Transverse colon (tissue), 4 donors: Measurements from ENCODE around the gene TSN. TPM values are rescaled to one million over a fixed set of nuclear protein-coding genes. Genes with fewer than 3 reads are reported as not detected.

ENCODE experiments used
- DNase-seq: peaks from one replicate; pipeline ENCODE4 v3.0.0-alpha.2; 2019
- H3K27ac ChIP-seq, 4 donors: fragments of 200-600 bp; sonication (generic); 2 replicates each; pipeline ENCODE4 v1.5.1; 2016 to 2018; ENCODE audit warnings: inconsistent platforms in 4 of 4
- H3K27me3 ChIP-seq: fragments of 200-600 bp; sonication (generic); 2 replicates; pipeline ENCODE4 v1.5.1; 2017; ENCODE audit warnings: inconsistent platforms
- H3K36me3 ChIP-seq, 4 donors: fragments of 200-600 bp; sonication (generic); 2 replicates each; pipeline ENCODE4 v1.5.1; 2017 to 2019; ENCODE audit warnings: inconsistent platforms in 4 of 4
- H3K4me1 ChIP-seq, 4 donors: fragments of 200-600 bp; sonication (generic); 2 replicates each; pipeline ENCODE4 v1.5.1; 2017 to 2020; ENCODE audit warnings: inconsistent platforms in 4 of 4
- H3K4me3 ChIP-seq, 4 donors: fragments of 200-600 bp; sonication (generic); 1 replicate in 1 of 4; 2 replicates in 3 of 4; pipeline versions ENCODE4 v1.5.1 to v1.6.1; 2017 to 2019; ENCODE audit warnings: inconsistent platforms in 4 of 4
- H3K9me3 ChIP-seq, 2 donors: fragments of 200-600 bp; sonication (generic); 2 replicates each; pipeline ENCODE4 v1.5.1; 2017 to 2019; ENCODE audit warnings: inconsistent platforms in 2 of 2
- CTCF ChIP-seq, 5 experiments: fragments of 200-600 bp in 3 of 5; fragments of 450-650 bp in 2 of 5; sonication (generic) in 3 of 5; IDR thresholded peaks; 1 replicate in 2 of 5; 2 replicates in 3 of 5; pipeline ENCODE4 v1.5.1; 2016 to 2017; ENCODE audit warnings: antibody characterized with exemption in 5 of 5, inconsistent platforms in 3 of 5, mild to moderate bottlenecking in 2 of 5, moderate library complexity in 1 of 5
- EP300 ChIP-seq: sonication (generic); formaldehyde crosslinking; IDR thresholded peaks from one replicate; pipeline ENCODE4 v1.6.1; 2017; ENCODE audit warnings: antibody characterized with exemption, low read depth
- POLR2A ChIP-seq: fragments of 450-650 bp; IDR thresholded peaks from one replicate; pipeline ENCODE4 v1.6.1; 2016; ENCODE audit warnings: antibody characterized with exemption, mild to moderate bottlenecking, moderate library complexity
- POLR2AphosphoS5 ChIP-seq, 3 donors: sonication (generic); formaldehyde crosslinking; IDR thresholded peaks; one replicate each; pipeline ENCODE4 v1.6.1; 2016; ENCODE audit warnings: antibody characterized with exemption in 3 of 3
- WGBS, 2 donors: methylation state at CpG; one replicate each; pipeline ENCODE4 v1.1.5; 2018; ENCODE audit warnings: low coverage in 1 of 2; 5-methylcytosine and 5-hydroxymethylcytosine counted together
- in situ Hi-C, 4 donors: fragments of 200-750 bp; cut with MboI; loops; one replicate each; pipeline versions ENCODE4 v1.15.0 to v1.15.1; 2017; ENCODE audit warnings: low sequenced_read_pairs in 3 of 4, low pct_ligation_motif_present in 1 of 4, low pct_unique_long_range_greater_than_20kb in 1 of 4
- intact Hi-C: fragments of 100-400 bp; cut with DNase I; formaldehyde crosslinking; loops from one replicate; pipeline ENCODE4 v1.15.1; 2023; ENCODE audit warnings: low total_unique reads
- total RNA-seq, 4 donors: library from RNA; depleted of rRNA; stranded (reverse); fragments of >200 nt; gene quantifications; one replicate each; pipeline ENCODE4 v1.1.0, GENCODE V29; 2016

The TSN gene
- total RNA-seq, 4 donors from 2014 or later: 8.2 to 33.5 (median 23.7) TPM

GRCh38 chr2:121754851-121755236 lies 607 bp upstream of the TSN start:
- Histone ChIP-seq H3K27ac (peak overlapping the region; percentile 61 to 86 (median 80)), H3K4me1 (peaks cover 16 to 28% (median 21%) of the 10 kb centered on the region in 4 donors), H3K4me3 (peak overlapping the region; percentile 50 to 91 (median 82)), H3K9me3 (no peaks in the 10 kb centered on the region), H3K27me3 (no peaks in the 10 kb centered on the region), H3K36me3 (peaks cover 0 to 7% (median 0%) of the 10 kb centered on the region in 4 donors)
- intact Hi-C loops: loop anchor here (10.0 kb wide), 1 partner anchor 220 kb away; the partner anchor contains the start of gene RNU4ATAC
- in situ Hi-C loops: no loop called here
- no peak for DNase-seq
- WGBS, 2 donors: 1% methylated on average over 8 of the region's 8 CpGs
- no peak for TF ChIP-seq POLR2A
- TF ChIP-seq EP300: no peak
- no peak for TF ChIP-seq CTCF (IDR thresholded peaks at IDR 0.05)
- TF ChIP-seq POLR2AphosphoS5 (IDR thresholded peaks at IDR 0.05): no peak

- in situ Hi-C loops (no loop called here), intact Hi-C loops (no loop called here)
- H3K36me3 ChIP-seq: peaks cover 0 to 58% (median 25%) of the 10 kb centered on the region in 4 donors
Observed at GRCh38 chr2:121764681-121765228, 9.3 kb downstream of the TSN start.

GRCh38 chr2:121766624-121767023 lies 11.2 kb downstream of the TSN start:
- no peak overlapping the region for H3K4me3 ChIP-seq
- H3K36me3 ChIP-seq: peaks cover 0 to 50% (median 21%) of the 10 kb centered on the region in 4 donors
- H3K27me3 ChIP-seq: no peaks in the 10 kb centered on the region
- intact Hi-C loops (no loop called here), in situ Hi-C loops (no loop called here)
- WGBS, 2 donors: 86 to 93% methylated on average over 1 of the region's 1 CpG
- no peak overlapping the region for H3K27ac ChIP-seq
- H3K9me3 ChIP-seq: no peaks in the 10 kb centered on the region
- DNase-seq: no peak
- no peak for TF ChIP-seq POLR2A
- no peak for TF ChIP-seq CTCF (IDR thresholded peaks at IDR 0.05)
- no peak for TF ChIP-seq EP300
- TF ChIP-seq POLR2AphosphoS5 (IDR thresholded peaks at IDR 0.05): no peak
- no peaks in the 10 kb centered on the region for H3K4me1 ChIP-seq

More at GRCh38 chr2:121764681-121765228, 9.3 kb downstream of the TSN start:
- no peak for DNase-seq
- H3K4me3 ChIP-seq: no peak overlapping the region
- H3K27ac ChIP-seq: no peak overlapping the region
- H3K4me1 ChIP-seq: no peaks in the 10 kb centered on the region
- WGBS, 2 donors: 95 to 96% methylated on average over 5 to 10 of the region's 10 CpGs
- no peaks in the 10 kb centered on the region for H3K9me3 ChIP-seq
- TF ChIP-seq POLR2A: no peak
- no peak for TF ChIP-seq EP300
- TF ChIP-seq POLR2AphosphoS5 (IDR thresholded peaks at IDR 0.05): no peak
- H3K27me3 ChIP-seq: no peaks in the 10 kb centered on the region

- no peak for DNase-seq
- Histone ChIP-seq H3K27ac (no peak overlapping the region), H3K27me3 (no peaks in the 10 kb centered on the region), H3K36me3 (peaks cover 0 to 37% (median 14%) of the 10 kb centered on the region in 4 donors), H3K4me3 (no peak overlapping the region), H3K4me1 (no peaks in the 10 kb centered on the region), H3K9me3 (no peaks in the 10 kb centered on the region)
- 76 to 85% methylated on average over 5 of the region's 5 CpGs for WGBS, 2 donors
- no peak for TF ChIP-seq EP300
- TF ChIP-seq POLR2A: no peak
- TF ChIP-seq CTCF (IDR thresholded peaks at IDR 0.05): no peak
- TF ChIP-seq POLR2AphosphoS5 (IDR thresholded peaks at IDR 0.05): no peak
- intact Hi-C loops (no loop called here), in situ Hi-C loops (no loop called here)
Observed at GRCh38 chr2:121768143-121768755, 12.8 kb downstream of the TSN start.
